SK-N-SH treated with all-trans-retinoic acid at 6 μM for 48 hours (cell line): ENCODE results near the gene CHRM1.

Experiments used
- ARNTL ChIP-seq: fragments of 450-650 bp; formaldehyde crosslinking; IDR thresholded peaks from 2 replicates; pipeline ENCODE4 v1.5.0; 2020; ENCODE audit warnings: low read depth, mild to moderate bottlenecking, moderate library complexity, borderline replicate concordance
- CREB5 ChIP-seq: fragments of 250-450 bp; sonication (Bioruptor Pico); IDR thresholded peaks from 2 replicates; pipeline ENCODE4 v1.5.1; 2020; ENCODE audit warnings: low read depth, mild to moderate bottlenecking, moderate library complexity
- ESRRG ChIP-seq: fragments of 250-450 bp; sonication (Bioruptor Pico); IDR thresholded peaks from 2 replicates; pipeline ENCODE4 v1.6.1; 2021; ENCODE audit warnings: mild to moderate bottlenecking
- ISL1 ChIP-seq: fragments of 250-450 bp; sonication (Bioruptor Pico); IDR thresholded peaks from 2 replicates; pipeline ENCODE4 v2.1.2; 2022; ENCODE audit warnings: mild to moderate bottlenecking, moderate library complexity
- OSR1 ChIP-seq: fragments of 250-450 bp; sonication (Bioruptor Pico); IDR thresholded peaks from 2 replicates; pipeline ENCODE4 v1.8.0; 2022; ENCODE audit warnings: moderate library complexity, mild to moderate bottlenecking, inconsistent platforms
- RARB ChIP-seq: fragments of 250-450 bp; sonication (Bioruptor Pico); IDR thresholded peaks from 2 replicates; pipeline ENCODE4 v1.8.0; 2021; ENCODE audit warnings: mild to moderate bottlenecking, moderate library complexity
- TOX ChIP-seq: fragments of 250-450 bp; sonication (Bioruptor Pico); IDR thresholded peaks from 2 replicates; pipeline ENCODE4 v1.8.0; 2021; ENCODE audit warnings: mild to moderate bottlenecking, moderate library complexity, borderline replicate concordance
- ZC3H10 ChIP-seq: fragments of 250-450 bp; sonication (Bioruptor Pico); IDR thresholded peaks from 2 replicates; pipeline ENCODE4 v1.5.1; 2021; ENCODE audit warnings: mild to moderate bottlenecking, moderate library complexity
- ZFP3 ChIP-seq: fragments of 250-450 bp; sonication (Bioruptor Pico); IDR thresholded peaks from 2 replicates; pipeline ENCODE4 v1.5.0; 2020; ENCODE audit warnings: mild to moderate bottlenecking, moderate library complexity
- ZNF565 ChIP-seq: fragments of 450-650 bp; formaldehyde crosslinking; conservative IDR thresholded peaks from 2 replicates; pipeline ENCODE4 v1.5.0; 2020; ENCODE audit warnings: low read depth, mild to moderate bottlenecking, moderate library complexity

GRCh38 chr11:62931499-62932278 is 10.5 kb upstream of the CHRM1 start:
- TF ChIP-seq ZFP3 (CRISPR knock-in tag), result no peak
- TF ChIP-seq ISL1, result no peak
- TF ChIP-seq RARB, result no peak
- no peak for TF ChIP-seq ZNF565 (CRISPR knock-in tag)
- no peak for TF ChIP-seq ARNTL (CRISPR knock-in tag)
- TF ChIP-seq CREB5 (CRISPR knock-in tag), result no peak
- no peak for TF ChIP-seq TOX (CRISPR knock-in tag)
- TF ChIP-seq ESRRG (CRISPR knock-in tag), result no peak
- TF ChIP-seq ZC3H10, result no peak
- no peak for TF ChIP-seq OSR1 (CRISPR knock-in tag)
